HG03442 (cell line): ENCODE measurements around the gene GAP43.

Experiments used
- ATAC-seq: cut with Tn5 transposase; IDR thresholded peaks from one replicate; pipeline ENCODE4 v1.9.1; 2021; ENCODE audit warnings: mild to moderate bottlenecking, moderate library complexity; ENCODE audit not compliant: unreplicated experiment

The GAP43 gene

DNA sequence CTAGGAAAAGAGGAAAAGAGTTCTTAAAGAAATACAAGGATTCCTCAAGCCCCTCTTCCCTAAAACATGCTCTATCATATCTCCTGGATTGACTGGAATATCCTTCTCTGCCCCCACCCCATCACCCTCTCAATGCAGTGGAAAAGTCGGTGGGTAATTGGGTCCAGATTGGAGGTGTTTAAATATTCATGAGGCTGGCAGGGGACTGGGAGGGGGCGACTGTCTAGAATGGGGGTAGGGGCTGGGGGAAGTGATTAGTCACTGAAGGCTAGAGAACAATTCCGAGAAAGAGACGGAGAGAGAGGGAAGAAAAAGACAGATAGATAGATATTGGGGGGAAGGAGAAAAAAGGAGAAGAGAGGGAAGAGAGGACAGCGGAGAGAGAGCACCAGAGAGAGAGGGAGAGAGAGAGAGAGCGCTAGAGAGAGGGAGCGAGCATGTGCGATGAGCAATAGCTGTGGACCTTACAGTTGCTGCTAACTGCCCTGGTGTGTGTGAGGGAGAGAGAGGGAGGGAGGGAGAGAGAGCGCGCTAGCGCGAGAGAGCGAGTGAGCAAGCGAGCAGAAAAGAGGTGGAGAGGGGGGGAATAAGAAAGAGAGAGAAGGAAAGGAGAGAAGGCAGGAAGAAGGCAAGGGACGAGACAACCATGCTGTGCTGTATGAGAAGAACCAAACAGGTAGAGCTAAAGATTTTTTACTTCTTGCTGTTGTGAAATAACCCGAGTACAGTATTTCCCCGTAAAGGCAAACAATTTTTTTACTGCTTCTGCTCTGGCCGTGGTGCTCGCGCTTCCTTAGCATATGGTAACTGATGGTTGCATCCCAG is at the start of gene GAP43:
TSS of gene GAP43 (plus strand) at position 467 of the 825 bp plus-strand sequence. CDS start at position 647, 180 bp downstream.
- ATAC-seq = no peak

- no peak for ATAC-seq
Observed at GRCh38 chr3:115576325-115576875, 46.9 kb upstream of the GAP43 start.

DNA sequence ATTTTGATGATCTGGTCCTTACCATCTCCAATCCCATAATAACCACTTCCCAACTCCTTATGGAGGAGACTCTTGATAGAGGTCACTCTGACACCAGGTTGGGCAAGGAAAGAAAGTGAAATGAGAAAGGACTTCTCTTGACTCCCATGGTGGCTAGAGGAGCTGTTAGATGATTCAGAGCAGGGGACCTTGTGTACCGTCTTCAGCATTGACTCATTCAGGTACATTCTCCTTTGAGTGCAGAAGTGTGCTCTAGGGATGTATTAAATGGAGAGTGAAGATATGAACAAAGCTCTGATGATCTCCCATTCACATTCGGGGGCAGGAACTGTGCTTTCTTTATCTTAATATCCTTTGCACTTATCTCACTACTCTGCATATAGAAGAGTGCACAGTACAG is 46.3 kb upstream of the GAP43 start:
- ATAC-seq = no peak

DNA sequence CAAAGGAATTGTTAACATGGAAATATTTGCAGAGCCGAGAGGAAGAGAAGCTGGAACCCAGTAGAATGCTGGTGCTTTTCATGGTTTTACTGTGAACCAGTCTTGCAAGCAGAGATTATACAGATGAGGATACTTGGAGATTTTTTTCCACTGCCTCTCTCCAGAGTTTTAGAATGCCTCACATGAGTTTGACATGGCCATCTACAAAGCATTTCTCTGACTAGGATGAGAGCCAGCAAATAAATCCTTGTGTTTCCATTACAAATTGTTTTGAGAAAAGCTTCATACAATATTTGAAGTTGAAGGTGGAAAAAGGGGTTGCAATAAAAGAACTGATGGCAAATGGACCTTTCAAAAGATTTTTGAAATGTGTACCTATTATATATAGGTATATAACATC is 45.0 kb upstream of the GAP43 start:
- ATAC-seq = no peak

GRCh38 chr3:115580566-115580965 is 42.7 kb upstream of the GAP43 start:
- ATAC-seq = no peak

DNA sequence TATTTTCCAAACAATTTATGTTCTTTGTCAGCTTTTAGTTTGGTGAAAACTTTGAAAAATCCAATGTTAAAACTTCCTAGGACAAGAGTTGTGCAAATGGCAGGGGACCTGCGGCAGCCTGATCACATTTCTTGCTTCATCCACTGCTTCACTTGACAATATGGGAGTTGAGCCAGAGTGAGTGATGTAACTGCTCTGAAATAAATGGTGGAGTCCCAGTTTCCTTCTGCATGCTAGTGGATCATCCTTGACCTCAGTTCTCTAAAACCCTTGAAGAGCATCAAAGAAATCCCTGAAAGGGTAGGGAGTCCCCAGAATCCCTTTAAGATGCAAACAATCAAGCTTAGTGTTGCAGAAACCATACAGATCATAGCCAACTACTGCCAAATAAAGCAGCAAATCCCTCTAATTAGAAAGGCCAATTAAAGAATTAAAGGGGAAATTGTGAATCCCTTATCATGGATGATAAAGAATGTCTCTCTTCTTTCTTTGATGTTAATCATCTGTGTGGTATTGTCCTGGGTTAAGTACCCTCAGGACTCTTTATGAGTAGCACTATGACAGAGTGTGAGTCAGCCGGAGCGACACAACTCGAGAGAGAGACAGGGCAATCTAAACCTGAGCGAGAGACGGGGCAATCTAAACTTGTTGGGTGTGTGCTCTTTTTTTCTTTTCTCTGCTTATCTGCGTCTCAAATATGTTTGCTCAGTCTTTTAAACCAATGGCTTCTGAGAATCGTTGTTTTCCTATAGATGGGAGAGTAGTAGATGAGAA is 41.8 kb upstream of the GAP43 start:
- no peak for ATAC-seq

DNA sequence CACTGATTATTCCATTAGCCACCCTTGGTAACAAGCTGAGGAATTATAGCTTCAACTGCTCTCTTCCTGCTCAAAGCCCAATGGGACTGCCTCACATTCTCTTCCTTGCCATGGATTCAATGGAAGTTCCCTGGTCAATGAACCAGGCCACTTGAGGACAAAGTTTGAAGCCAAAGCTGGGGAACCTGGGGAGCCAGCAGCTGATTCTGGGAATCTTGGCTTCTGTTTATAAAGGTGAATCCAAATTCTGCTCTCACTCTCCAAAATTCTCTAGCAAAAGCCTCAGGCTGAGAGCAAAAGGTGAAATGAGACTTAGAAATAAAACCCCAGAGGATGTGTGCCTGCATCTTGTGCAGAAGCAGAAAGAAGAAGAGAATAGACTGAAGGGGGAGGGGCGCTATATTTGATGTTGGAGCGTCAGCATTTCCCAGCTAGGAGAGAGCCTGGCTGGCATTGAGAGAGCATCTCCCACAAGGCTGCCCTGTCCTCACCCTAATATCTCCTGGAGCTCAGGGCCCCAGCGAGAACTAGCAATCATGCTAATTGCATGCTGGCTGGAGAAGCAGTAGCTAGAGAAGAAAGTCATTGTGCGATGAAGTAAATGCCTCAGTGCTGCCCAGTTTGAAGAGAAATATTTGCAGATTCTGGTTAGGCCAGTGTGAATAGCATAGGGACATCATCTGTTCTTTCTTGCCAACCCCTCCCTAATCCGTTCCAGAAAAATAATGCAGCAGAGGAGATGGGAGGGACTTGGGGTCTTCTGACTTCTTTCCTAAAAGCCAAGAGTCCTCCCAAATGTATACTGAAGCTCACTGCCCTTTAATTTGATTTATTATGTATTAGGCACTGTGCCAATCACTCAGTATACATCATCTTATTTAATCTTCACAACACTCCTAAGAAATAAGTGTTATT is 34.9 kb upstream of the GAP43 start:
- no peak for ATAC-seq

GRCh38 chr3:115590873-115591272 is 32.4 kb upstream of the GAP43 start:
- ATAC-seq = no peak

DNA sequence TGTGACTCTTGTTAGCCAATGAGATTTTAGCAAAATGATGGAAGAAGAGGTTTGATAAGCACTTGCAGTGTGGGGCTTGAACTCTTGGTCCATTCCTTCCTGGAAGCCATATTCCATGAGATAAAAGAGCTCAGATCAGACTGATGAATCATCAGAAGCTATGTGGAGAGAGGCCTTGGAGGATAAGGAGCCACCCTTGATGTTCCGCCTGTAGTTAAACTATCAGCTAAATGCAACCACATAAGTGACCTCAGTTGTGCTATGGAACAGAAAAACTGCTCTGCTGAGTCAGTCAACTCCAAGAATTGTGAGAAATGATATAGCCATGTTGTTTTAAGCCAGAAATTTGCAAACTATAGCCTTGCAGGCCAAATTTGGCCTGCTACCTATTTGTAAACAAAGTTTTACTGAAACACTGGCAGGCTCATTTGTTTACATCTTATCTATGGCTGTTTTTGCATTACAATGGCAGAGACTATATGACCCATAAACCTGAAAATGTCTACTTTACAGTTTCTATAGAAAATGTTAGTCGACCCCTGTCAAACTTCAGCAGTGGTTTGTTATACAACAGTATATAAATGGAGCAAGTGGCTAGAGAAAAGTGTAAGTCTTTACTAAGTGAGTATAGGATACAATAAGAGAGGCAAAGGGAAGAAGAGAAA is 27.6 kb upstream of the GAP43 start:
- ATAC-seq = no peak

DNA sequence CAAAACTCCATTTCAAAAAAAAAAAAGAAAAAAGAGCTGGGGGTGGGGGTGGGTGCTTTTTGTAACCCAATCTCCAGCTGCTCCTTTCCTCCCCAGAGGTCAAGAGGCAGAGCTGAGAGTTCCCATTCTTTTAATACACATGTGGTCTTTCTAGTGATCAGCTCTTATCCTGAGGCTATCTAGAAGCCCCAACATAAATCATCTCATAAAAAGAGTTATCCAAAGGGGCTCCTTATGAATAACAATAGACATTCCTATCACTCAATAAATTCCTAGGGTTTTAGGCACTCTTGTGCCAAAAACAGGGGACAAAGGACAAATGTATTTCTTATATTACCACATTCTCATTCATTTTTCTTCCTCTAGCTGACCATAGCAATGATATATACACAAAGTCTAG is 25.1 kb upstream of the GAP43 start:
- ATAC-seq = no peak

DNA sequence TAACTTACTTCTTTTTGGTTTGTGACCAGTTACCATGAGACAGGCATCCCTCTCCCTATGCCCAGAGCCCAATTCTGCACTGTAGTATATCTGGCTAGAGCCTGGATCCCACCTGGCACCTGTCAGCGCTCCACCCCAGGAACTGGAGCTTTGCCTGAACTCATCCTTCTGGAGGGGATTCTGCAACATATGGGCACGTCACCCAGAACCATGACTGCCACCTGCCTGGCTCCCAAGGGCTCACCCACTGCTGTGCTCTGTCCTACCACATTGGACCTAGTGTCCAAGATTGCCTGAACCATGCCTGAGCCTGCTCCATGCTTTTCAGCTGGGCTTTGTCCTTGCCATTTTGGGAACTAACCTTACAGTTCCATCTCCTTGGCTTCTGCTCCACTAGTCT is 21.1 kb upstream of the GAP43 start:
- no peak for ATAC-seq

- ATAC-seq = no peak
Observed at GRCh38 chr3:115611630-115612029, 11.7 kb upstream of the GAP43 start.

GRCh38 chr3:115615001-115615814 is 8.1 kb upstream of the GAP43 start:
- ATAC-seq = no peak

DNA sequence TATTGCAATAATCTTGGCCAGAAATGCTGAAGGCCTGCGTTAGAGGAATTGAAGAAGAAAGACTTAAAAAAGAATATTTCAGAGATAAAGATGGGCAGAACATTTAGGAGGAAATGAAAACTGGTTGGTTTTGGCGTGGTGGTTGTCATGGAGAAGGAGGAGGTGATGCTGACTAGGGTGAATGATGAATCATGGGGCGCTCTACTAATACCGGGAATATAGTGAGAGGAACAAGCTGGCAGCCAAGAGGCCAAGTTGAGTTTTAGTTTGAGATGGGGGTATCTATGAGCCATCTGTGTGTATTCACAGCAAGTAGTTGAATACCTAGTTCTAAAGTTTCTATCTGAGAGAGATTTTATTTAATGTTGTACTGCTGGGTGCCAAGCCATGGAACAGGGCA is 6.8 kb upstream of the GAP43 start:
- peak; percentile 73 for ATAC-seq

DNA sequence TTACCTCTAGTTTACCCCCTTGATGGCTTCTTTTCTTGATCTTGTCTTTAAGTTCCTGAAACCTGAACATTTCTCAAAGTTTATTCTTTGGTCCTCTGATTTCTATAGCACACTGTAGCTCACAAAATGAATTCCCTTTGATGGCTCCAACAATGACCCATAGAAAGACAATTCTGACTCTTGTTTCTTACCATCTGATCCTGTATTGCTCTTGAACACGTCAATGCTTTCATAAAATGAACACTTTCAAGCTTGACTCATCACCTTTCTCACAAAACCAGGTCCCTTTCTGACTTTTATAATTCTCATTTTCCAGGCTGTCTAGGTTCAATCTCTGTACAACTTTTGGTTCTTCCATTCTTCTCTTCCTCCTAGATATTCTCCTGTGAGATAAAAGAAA is 5.7 kb upstream of the GAP43 start:
- no peak for ATAC-seq

- no peak for ATAC-seq
Observed at GRCh38 chr3:115624029-115624741, 875 bp downstream of the GAP43 start.

DNA sequence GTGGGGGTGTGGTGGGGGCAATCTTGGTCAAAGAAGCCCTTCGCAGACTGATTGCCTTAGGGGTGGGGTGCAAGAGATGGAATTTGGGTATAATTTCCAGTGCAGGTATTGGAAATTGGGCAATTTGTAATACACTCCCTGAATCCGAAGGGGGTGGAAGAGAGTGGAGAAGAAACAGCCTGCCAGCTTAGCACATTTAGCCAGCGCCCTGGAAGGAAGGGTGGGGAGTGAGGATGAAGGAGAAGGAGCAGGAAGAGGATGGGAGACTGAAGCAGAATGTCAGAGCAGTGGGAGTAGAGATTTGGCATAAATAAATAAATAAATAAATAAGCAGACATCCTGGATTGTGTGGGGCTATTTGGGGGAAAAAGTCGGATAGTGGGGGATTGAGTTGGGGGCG is 1.6 kb downstream of the GAP43 start:
- no peak for ATAC-seq

DNA sequence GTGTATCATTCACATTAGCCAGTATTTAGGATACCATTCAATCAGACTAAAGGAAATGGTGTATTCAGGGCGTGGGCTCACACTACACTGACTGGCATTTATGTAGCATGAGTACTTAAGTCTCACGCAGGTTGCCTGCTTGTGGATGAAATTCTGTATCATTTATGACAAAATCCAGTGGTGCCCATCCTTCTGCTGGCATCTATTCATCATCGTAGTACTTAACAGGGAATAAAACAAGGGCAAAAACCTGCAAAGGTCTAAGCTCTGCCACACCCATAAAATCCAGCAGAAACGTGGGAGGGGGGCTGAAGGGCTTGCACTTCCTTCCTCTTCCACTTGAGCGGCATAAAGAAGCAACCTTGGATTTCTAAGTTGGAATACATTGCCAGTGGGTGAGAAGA is 2.7 kb downstream of the GAP43 start:
- ATAC-seq = no peak

DNA sequence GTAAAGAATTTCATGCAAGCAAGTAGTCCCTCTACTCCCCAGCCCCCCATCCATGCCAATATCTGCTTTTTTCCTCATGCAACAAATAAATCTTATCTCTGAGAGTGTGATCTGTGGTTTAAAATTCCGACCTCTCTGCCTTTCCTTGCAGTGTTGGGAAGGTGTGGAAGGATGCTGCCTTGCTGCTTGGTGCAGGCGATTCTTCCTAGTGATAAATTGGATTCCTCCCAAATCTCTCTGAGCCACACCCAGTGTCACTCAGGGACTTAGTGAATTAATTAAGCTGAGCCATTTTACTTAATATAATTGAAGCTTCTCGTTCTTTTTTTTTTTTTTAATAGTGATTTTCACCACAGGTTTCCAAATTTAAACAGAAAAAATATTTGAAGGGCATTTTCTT is 3.4 kb downstream of the GAP43 start:
- no peak for ATAC-seq
